ENCODE results near the gene ATRNL1.
"Not testable (repeated sequence)": the region's sequence is repeated elsewhere in the genome, so short reads cannot be mapped to it uniquely, and the experiment has no call there.

ATRNL1 gene

GRCh38 chr10:115084277-115084850 lies 8.8 kb upstream of the ATRNL1 start:
- DNase-seq (ENCODE audit: low read depth in 2 of 2) = no peak

- DNase-seq (ENCODE audit: low read depth in 2 of 2) = no peak
These were observed 2.0 kb upstream of the ATRNL1 start for GRCh38 chr10:115091161-115091560.

DNA sequence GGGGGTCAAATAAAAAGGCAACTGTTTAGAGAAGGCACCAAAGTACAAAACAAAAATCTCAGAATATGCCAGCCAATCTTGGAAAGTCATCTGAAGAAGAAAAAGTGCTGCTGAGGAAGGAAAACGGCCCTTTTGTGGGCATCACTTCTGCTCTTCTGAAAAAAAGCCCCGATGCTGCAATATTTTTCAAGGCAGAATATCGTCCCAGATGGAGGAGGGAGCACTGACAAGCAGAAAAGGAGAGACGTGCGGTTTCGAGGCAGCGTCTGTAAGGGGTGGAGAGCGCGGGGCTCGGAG lies 959 bp upstream of the ATRNL1 start:
- no peak for DNase-seq (ENCODE audit: low read depth in 2 of 2)

GRCh38 chr10:115092555-115093285 lies 445 bp upstream of the ATRNL1 start:
- DNase-seq (ENCODE audit: low read depth in 2 of 2) = peak in 1 of 2 donors; percentile 4

- no peak for DNase-seq (ENCODE audit: low read depth in 2 of 2)
These were observed 727 bp downstream of the ATRNL1 start for GRCh38 chr10:115093776-115094408.

GRCh38 chr10:115094416-115095140 lies 1.4 kb downstream of the ATRNL1 start:
- DNase-seq (ENCODE audit: low read depth in 2 of 2) = no peak

DNA sequence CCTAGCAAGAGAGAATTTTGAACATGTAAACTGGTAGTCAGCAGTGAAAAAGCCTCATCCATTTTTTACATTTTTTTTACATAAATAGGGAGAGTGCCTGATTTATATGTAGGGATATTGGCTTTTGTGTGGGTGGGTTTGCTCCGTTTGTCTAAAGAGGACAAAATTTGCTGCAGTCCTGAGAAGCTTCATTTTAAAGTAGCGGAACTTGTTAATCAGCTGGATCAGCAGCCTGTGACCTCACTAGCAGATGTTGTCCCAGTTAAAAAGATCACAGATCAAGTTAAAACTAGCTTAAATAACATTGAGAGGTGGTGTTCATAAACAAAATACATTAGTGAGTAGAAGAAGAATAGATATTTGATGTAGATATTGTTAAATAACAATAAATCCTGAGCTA lies 2.6 kb downstream of the ATRNL1 start:
- no peak for DNase-seq (ENCODE audit: low read depth in 2 of 2)

- no peak for DNase-seq (ENCODE audit: low read depth in 2 of 2)
These were observed 10.5 kb downstream of the ATRNL1 start for GRCh38 chr10:115103700-115104099.

GRCh38 chr10:115105411-115105810 lies 12.2 kb downstream of the ATRNL1 start:
- not testable (repeated sequence) for DNase-seq (ENCODE audit: low read depth in 2 of 2)

DNA sequence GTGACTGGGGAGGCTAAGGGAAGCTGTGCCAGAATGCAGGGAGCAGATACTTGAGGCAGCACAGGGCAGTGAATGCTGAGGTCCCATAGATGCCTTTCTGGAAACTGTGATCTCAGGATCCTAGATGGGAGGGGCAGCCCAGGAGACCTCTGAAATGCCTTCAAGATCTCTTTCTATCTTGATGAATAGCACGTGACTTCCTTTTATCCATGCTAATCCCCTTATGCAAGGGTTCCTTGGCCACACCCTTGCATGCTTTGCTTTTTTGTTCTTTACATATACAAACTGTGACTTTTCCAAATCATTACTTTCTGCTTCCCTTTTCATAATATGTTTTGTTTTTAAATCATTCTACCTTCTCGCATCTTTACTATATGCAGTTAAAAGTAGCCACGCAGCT lies 14.7 kb downstream of the ATRNL1 start:
- no peak for DNase-seq (ENCODE audit: low read depth in 2 of 2)

DNA sequence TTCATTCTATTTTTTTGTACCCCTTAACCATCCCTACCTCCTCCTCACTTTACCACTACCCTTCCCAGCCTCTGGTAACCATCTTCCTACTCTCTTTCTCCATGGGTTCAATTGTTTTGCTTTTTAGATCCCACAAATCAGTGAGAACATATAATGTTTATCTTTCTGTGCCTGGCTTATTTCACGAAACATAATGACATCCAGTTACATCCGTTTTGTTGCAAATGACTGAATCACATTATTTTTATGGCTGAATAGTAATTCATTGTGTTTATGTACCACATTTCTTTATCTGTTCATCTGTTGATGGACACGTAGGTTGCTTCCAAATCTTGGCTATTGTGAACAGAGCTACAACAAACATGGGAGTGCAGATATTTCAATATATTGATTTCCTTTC lies 24.1 kb downstream of the ATRNL1 start:
- no peak for DNase-seq (ENCODE audit: low read depth in 2 of 2)

DNA sequence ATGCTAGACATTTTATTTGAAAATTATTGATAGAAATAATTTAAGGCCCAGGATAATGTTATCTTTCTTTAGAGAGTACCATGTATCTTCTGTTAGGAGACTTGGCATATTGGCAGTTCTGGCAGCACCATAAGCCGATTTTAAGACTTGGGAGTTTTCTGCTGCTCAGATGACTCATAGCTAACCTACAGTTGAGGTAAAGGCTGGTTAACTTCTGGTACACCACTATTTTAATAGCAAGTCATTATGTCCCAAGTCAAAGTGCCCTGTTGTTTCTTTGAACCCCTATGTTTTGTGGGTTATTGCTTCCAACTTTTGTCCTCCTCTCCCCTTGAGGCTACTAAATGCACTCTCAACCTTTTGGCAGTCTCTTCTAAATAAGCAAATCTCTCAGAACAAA lies 25.2 kb downstream of the ATRNL1 start:
- no peak for DNase-seq (ENCODE audit: low read depth in 2 of 2)

GRCh38 chr10:115125505-115125904 lies 32.3 kb downstream of the ATRNL1 start:
- no peak for DNase-seq (ENCODE audit: low read depth in 2 of 2)

GRCh38 chr10:115129752-115130151 lies 36.6 kb downstream of the ATRNL1 start:
- DNase-seq (ENCODE audit: low read depth in 2 of 2) = no peak

- no peak for DNase-seq (ENCODE audit: low read depth in 2 of 2)
These were observed 43.5 kb downstream of the ATRNL1 start for GRCh38 chr10:115136616-115137015.

DNA sequence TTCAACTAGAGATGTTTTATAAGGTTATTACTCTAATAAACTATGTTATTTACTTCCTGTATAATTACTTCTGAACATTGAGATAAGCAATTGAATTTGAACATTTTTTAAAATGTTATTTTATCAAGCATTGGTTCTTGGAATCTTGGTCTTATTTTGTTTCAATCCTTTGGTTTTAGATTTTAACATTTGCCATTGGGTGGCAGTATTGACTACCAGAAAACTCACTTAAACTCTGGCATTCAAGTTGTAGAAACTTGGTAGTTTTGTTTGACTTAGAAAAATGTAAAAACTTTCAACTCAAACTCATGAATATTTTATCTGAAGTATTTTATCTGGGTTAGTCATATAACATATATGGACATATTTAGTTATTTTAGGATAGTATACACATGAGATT lies 48.1 kb downstream of the ATRNL1 start:
- no peak for DNase-seq (ENCODE audit: low read depth in 2 of 2)

DNA sequence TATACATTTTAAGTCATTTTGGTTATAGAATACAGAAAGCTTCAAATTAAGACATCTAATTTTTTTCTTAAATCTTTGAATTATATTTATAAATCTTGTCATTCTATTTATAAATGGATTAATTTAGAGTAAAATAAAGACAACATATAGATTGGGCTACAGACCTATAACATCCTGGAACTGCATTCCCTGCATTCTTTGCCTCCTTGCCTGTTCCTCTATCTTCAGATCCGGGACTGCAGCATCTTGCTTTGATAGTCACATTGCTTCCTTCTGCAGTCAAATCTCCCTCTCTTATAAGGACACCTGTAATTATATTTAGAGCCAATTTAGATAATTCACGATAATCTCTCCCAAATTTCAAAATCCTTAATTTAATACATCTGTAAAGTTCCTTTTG lies 64.2 kb downstream of the ATRNL1 start:
- no peak for DNase-seq (ENCODE audit: low read depth in 2 of 2)

DNA sequence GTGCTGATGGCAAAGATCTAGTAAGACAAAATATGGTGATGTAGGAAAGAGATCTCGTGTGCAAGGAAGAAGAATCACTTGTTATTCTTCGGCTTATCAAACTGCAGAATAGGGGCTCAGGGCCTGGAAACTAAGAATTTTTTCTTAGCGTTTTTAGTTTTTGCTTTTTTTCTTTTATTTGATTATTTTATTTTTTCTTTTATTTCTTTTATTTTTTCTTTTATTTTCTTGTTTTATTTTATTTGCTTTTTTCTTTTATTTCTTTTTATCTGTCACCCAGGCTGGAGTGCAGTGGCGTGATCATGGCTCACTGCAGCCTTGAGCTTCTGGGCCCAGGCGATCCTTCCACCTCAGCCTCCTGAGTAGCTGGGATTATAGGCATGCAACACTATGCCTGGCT lies 70.0 kb downstream of the ATRNL1 start:
- no peak for DNase-seq (ENCODE audit: low read depth in 2 of 2)

DNA sequence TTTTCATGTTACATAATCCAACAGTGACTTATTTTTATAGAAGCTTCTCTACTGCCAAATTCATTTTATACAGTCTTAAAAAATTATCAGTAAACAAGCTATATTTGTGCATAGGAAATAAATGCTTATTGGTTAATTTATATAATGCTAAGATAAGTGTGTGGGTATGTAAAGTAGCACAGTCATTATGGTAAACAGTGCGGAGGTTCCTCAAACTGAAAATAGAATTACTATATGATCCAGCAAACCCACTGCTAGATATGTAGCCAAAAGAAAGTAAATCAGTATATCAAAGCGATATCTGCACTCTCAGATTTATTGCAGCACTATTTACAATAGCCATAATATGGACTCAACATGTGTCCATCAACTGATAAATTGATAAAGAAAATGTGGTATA lies 71.1 kb downstream of the ATRNL1 start:
- no peak for DNase-seq (ENCODE audit: low read depth in 2 of 2)

GRCh38 chr10:115167751-115168150 lies 74.6 kb downstream of the ATRNL1 start:
- no peak for DNase-seq (ENCODE audit: low read depth in 2 of 2)

GRCh38 chr10:115171392-115171960 lies 78.3 kb downstream of the ATRNL1 start:
- DNase-seq (ENCODE audit: low read depth in 2 of 2) = no peak

- DNase-seq (ENCODE audit: low read depth in 2 of 2) = no peak
These were observed 80.8 kb downstream of the ATRNL1 start for GRCh38 chr10:115173915-115174443.
